ENCODE data around the gene SGPP2.

DNA sequence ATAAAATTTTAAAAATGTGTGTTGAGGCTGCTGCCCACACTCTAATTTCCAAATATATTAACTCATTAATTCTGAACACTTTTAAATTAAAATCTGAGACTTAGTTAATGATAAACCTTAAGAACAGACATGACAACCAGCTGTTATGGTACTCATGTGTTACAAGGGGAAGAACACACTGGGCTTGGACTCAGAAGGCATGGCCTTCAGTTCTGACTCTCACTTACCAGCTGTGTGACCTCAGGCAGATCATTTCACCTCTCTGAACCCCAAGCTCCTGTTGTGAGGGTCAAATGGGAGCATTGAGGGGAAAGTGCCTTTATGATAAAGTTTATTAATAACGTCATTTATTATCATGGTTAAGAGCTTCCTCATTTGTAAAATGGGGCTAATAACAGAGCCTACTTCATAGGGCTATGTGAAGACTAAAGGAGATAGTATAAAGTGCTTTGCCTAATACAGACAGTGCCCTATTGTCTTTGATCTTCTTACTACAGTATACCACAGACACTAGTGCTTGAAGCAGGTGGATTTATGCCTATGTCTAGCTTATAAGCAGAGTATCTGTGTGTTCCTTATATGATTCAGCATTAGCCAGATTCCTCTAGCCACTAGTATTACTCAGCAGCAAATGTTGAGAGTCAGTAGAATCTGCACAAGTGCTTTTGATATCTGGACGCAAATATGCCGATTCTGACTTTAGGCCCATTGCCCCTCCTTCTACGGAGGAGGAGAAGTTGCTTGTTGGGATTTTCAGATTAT lies 99.6 kb downstream of the SGPP2 start:
- TF ChIP-seq CTCF (IDR thresholded peaks at IDR 0.05) (no peak), POLR2A (IDR thresholded peaks at IDR 0.05) (no peak)
